Panc1 (cell line): ENCODE results near the gene RICTOR. TPM values are rescaled to one million over a fixed set of nuclear protein-coding genes. Genes with fewer than 3 reads are reported as not detected.

Experiments used
- ATAC-seq: fragments of 200-7000 bp; cut with Tn5 transposase; 2 replicates; pipeline ENCODE4 v1.9.1; 2020; ENCODE audit warnings: mild to moderate bottlenecking, moderate library complexity
- BruUV-seq: library from RNA; stranded (reverse); fragments of 400-500 nt; replicated peaks from 2 replicates; lab custom pipeline; 2021; lab: Mats Ljungman, UMichigan
- CTCF ChIA-PET: fragments of 300-600 bp; sonication (Branson Sonifier 250); formaldehyde crosslinking; loops from one replicate; lab custom pipeline; 2022; ENCODE audit warnings: antibody characterized with exemption; lab: Charles Lee
- POLR2A ChIA-PET: fragments of 300-600 bp; sonication (Branson Sonifier 250); formaldehyde crosslinking; loops from one replicate; lab custom pipeline; 2022; ENCODE audit warnings: antibody characterized with exemption; lab: Charles Lee
- DNase-seq: peaks from one replicate; pipeline ENCODE4 v3.0.0-alpha.2; 2010; ENCODE audit warnings: low read depth, low spot score
- H3K27ac ChIP-seq: 2 replicates; pipeline ENCODE4 v1.5.1; 2011; ENCODE audit warnings: mild to moderate bottlenecking, low read length, inconsistent platforms
- H3K27me3 ChIP-seq: fragments of 200-500 bp; sonication (Bioruptor generic); 2 replicates; pipeline ENCODE4 v1.6.0; 2014; ENCODE audit warnings: low read length, inconsistent platforms; ENCODE audit not compliant: control insufficient read depth, insufficient read depth
- H3K36me3 ChIP-seq: fragments of 200-500 bp; sonication (Bioruptor generic); 2 replicates; pipeline ENCODE4 v1.5.1; 2014; ENCODE audit warnings: inconsistent platforms, mild to moderate bottlenecking, low read length, moderate library complexity; ENCODE audit not compliant: control insufficient read depth, insufficient read depth
- H3K4me1 ChIP-seq: 2 replicates; pipeline ENCODE4 v1.5.1; 2011; ENCODE audit warnings: inconsistent platforms, mild to moderate bottlenecking, low read length, moderate library complexity; ENCODE audit not compliant: control insufficient read depth, insufficient read depth
- H3K4me3 ChIP-seq, 2 experiments: 2 replicates each; pipeline ENCODE4 v1.5.1; 2011 to 2012; ENCODE audit warnings: low read depth in 2 of 2, low read length in 2 of 2, mild to moderate bottlenecking in 2 of 2, inconsistent platforms in 1 of 2, moderate library complexity in 1 of 2
- H3K9me3 ChIP-seq: fragments of 200-500 bp; sonication (Bioruptor generic); 2 replicates; pipeline ENCODE4 v1.5.1; 2014; ENCODE audit warnings: low read depth, mild to moderate bottlenecking, inconsistent platforms, low read length, moderate library complexity; ENCODE audit not compliant: control insufficient read depth, insufficient read depth
- POLR2AphosphoS5 ChIP-seq: IDR thresholded peaks from 2 replicates; pipeline ENCODE4 v1.6.1; 2012; ENCODE audit warnings: mild to moderate bottlenecking, low read depth, low read length, moderate library complexity
- REST ChIP-seq, 2 experiments: IDR thresholded peaks; 2 replicates each; pipeline ENCODE4 v1.6.1; 2011 to 2012; ENCODE audit warnings: low read depth in 2 of 2, control low read depth in 1 of 2, low read length in 1 of 2, mild to moderate bottlenecking in 1 of 2, moderate library complexity in 1 of 2; ENCODE audit not compliant: insufficient read depth in 1 of 2
- SIN3A ChIP-seq: IDR thresholded peaks from 2 replicates; pipeline ENCODE4 v1.6.1; 2012; ENCODE audit warnings: low read depth, mild to moderate bottlenecking, low read length, moderate library complexity, borderline replicate concordance; ENCODE audit not compliant: insufficient read depth
- TCF7L2 ChIP-seq: IDR thresholded peaks from 2 replicates; pipeline ENCODE4 v1.6.1; 2011; ENCODE audit warnings: mild to moderate bottlenecking, low read depth, low read length, inconsistent platforms
- in situ Hi-C: cut with HindIII; loops from 2 replicates; pipeline ENCODE4 v1.10.0; 2016; ENCODE audit warnings: low sequenced_read_pairs, low pct_unique_long_range_greater_than_20kb
- intact Hi-C: fragments of 100-400 bp; cut with micrococcal nuclease; formaldehyde crosslinking; loops from one replicate; pipeline ENCODE4 v1.10.0; 2022; ENCODE audit not compliant: unreplicated experiment
- total RNA-seq: library from RNA; stranded (reverse); gene quantifications from one replicate; pipeline ENCODE4 v1.2.1, GENCODE V29; 2021; ENCODE audit not compliant: unreplicated experiment
- TF ChIP-seq, protein P1 (sequence below): fragments of 450-650 bp; IDR thresholded peaks from 2 replicates; pipeline ENCODE4 v1.5.1; 2017; ENCODE audit warnings: mild to moderate bottlenecking

RICTOR gene
- total RNA-seq, 1 experiment from 2014 or later, result 21.3 TPM

- Histone ChIP-seq H3K4me3 (no peak overlapping the region), H3K36me3 (no peaks in the 10 kb centered on the region), H3K27me3 (no peaks in the 10 kb centered on the region), H3K27ac (no peak overlapping the region), H3K4me1 (peaks cover 2% of the 10 kb centered on the region; the same call in 1 of the 2 replicates), H3K9me3 (no peaks in the 10 kb centered on the region)
- BruUV-seq, result no TSS peak
- ATAC-seq (no peak), DNase-seq (no peak)
- in situ Hi-C loops (no loop called here), intact Hi-C loops (no loop called here)
- TF ChIP-seq, protein P1, sequence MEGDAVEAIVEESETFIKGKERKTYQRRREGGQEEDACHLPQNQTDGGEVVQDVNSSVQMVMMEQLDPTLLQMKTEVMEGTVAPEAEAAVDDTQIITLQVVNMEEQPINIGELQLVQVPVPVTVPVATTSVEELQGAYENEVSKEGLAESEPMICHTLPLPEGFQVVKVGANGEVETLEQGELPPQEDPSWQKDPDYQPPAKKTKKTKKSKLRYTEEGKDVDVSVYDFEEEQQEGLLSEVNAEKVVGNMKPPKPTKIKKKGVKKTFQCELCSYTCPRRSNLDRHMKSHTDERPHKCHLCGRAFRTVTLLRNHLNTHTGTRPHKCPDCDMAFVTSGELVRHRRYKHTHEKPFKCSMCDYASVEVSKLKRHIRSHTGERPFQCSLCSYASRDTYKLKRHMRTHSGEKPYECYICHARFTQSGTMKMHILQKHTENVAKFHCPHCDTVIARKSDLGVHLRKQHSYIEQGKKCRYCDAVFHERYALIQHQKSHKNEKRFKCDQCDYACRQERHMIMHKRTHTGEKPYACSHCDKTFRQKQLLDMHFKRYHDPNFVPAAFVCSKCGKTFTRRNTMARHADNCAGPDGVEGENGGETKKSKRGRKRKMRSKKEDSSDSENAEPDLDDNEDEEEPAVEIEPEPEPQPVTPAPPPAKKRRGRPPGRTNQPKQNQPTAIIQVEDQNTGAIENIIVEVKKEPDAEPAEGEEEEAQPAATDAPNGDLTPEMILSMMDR, result no peak
- no peak for TF ChIP-seq SIN3A
- no peak for TF ChIP-seq REST (IDR thresholded peaks at IDR 0.05; ENCODE audit: insufficient read depth in 1 of 2, low read depth in 2 of 2, low read length in 1 of 2)
- TF ChIP-seq TCF7L2, result no peak
- TF ChIP-seq POLR2AphosphoS5, result no peak
- ChIA-PET POLR2A (no interaction called here), CTCF (no interaction called here)
These were observed 53.7 kb downstream of the RICTOR start for GRCh38 chr5:39020458-39020857.

GRCh38 chr5:39019254-39019653 lies 54.9 kb downstream of the RICTOR start:
- no TSS peak for BruUV-seq
- TF ChIP-seq, protein P1, result no peak
- no peak for TF ChIP-seq SIN3A
- TF ChIP-seq POLR2AphosphoS5, result no peak
- TF ChIP-seq TCF7L2, result no peak
- no peak for TF ChIP-seq REST (IDR thresholded peaks at IDR 0.05; ENCODE audit: insufficient read depth in 1 of 2, low read depth in 2 of 2, low read length in 1 of 2)
- Histone ChIP-seq H3K27me3 (no peaks in the 10 kb centered on the region), H3K4me3 (no peak overlapping the region), H3K27ac (no peak overlapping the region), H3K36me3 (no peaks in the 10 kb centered on the region), H3K4me1 (no peaks in the 10 kb centered on the region), H3K9me3 (no peaks in the 10 kb centered on the region)
- intact Hi-C loops (no loop called here), in situ Hi-C loops (no loop called here)
- POLR2A ChIA-PET, result no interaction called here
- ATAC-seq (no peak), DNase-seq (no peak)
- CTCF ChIA-PET, result no interaction called here
